LNCaP clone FGC (cell line): Measurements from ENCODE around the gene LECT2.

Experiments used
- DNase-seq: peaks from one replicate; pipeline ENCODE4 v3.0.0-alpha.2; 2011; ENCODE audit warnings: low read depth
- H3K4me3 ChIP-seq: 2 replicates; pipeline ENCODE4 v1.5.1; 2011; ENCODE audit warnings: mild to moderate bottlenecking, low read depth, low read length, control low read depth
- TF ChIP-seq, protein P1 (sequence below): IDR thresholded peaks from 2 replicates; pipeline ENCODE4 v1.5.1; 2012; ENCODE audit warnings: mild to moderate bottlenecking; ENCODE audit not compliant: control insufficient read depth, insufficient read depth; ENCODE audit errors: extremely low read depth

The LECT2 gene

DNA sequence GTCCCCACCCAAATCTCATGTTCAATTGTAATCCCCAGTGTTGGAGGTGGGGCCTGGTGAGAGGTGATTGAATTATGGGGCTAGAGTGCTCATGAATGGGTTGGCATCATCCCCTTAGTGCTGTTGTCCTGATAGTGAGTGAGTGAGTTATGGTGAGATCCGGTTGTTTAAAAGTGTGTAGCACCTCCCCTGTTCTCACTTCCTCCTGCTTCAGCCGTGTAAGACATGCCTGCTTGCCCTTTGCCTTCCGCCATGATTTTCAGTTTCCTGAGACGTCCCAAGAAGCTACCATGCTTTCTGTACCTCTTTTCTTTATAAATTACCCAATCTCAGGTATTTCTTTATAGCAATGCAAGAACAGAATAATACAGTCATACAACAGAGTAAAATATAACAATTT is 742 bp upstream of the LECT2 start:
- TF ChIP-seq, protein P1, sequence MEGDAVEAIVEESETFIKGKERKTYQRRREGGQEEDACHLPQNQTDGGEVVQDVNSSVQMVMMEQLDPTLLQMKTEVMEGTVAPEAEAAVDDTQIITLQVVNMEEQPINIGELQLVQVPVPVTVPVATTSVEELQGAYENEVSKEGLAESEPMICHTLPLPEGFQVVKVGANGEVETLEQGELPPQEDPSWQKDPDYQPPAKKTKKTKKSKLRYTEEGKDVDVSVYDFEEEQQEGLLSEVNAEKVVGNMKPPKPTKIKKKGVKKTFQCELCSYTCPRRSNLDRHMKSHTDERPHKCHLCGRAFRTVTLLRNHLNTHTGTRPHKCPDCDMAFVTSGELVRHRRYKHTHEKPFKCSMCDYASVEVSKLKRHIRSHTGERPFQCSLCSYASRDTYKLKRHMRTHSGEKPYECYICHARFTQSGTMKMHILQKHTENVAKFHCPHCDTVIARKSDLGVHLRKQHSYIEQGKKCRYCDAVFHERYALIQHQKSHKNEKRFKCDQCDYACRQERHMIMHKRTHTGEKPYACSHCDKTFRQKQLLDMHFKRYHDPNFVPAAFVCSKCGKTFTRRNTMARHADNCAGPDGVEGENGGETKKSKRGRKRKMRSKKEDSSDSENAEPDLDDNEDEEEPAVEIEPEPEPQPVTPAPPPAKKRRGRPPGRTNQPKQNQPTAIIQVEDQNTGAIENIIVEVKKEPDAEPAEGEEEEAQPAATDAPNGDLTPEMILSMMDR = no peak
- DNase-seq = no peak
- H3K4me3 ChIP-seq = no peak overlapping the region

DNA sequence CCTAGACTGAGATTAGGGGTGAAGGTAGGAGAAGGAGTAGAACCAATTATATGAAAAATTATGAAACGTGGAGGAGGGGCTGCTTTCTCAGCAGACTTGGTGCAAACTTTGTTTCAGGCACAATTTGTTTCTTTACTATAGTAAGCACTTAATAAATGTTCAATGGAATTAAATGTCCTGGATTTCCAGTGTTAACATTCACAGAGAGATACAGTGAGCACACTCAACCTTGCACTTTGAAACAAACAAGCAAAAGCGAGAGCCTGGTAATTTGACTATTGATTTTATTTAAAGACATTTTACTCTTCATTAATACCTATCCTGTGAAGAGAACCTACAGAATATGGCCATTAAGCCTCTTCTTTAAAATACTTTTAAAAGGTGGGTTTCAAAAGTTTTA is 933 bp downstream of the LECT2 start:
- DNase-seq = no peak
- H3K4me3 ChIP-seq = no peak overlapping the region
- TF ChIP-seq, protein P1 = no peak

DNA sequence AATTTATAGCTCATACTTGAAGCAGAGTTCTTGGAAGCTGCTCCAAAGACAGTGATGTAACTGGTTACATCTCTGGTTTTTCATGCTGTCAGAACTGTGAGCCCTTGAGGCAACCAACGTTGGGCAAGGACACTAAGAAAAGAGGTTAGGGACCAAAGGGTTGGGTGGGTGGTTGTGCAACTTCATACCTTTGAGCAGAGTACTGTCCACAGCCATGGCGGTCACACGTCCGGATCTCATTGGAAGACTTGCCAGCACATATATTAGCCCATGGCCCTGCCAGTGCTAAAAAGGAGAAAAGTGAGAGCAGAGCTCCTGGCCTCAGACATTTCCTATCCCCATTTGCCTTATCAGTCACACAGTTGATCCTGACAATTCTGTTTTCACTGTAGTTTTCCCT is 2.1 kb downstream of the LECT2 start:
- DNase-seq = no peak
- H3K4me3 ChIP-seq = no peak overlapping the region
- TF ChIP-seq, protein P1 = no peak

DNA sequence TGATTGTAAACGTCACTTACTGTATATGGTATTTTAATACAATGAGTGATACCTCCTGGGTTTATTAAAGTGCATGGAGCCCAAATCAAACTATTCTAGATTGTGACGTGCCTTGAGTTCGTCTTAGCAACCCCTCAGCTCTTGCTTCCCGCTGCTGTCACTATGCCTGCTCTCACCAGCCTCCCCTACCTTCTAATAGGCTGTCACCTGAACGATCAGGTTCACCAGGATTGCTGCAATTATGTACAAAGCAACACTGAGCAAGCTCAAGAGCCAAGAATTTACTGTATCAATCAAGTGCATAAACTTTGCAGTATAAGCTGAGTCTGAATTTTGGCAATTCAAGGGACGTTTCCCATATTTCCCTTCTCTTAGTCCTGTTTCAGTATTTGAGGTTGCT is 3.0 kb downstream of the LECT2 start:
- TF ChIP-seq, protein P1 = no peak
- no peak for DNase-seq
- no peak overlapping the region for H3K4me3 ChIP-seq

- TF ChIP-seq, protein P1 = no peak
- peak; percentile 74 for DNase-seq
- H3K4me3 ChIP-seq = no peak overlapping the region
Observed at GRCh38 chr5:135951257-135951656, 3.5 kb downstream of the LECT2 start.

- no peak for DNase-seq
- no peak overlapping the region for H3K4me3 ChIP-seq
- TF ChIP-seq, protein P1 = no peak
Observed at GRCh38 chr5:135950611-135951010, 4.2 kb downstream of the LECT2 start.

DNA sequence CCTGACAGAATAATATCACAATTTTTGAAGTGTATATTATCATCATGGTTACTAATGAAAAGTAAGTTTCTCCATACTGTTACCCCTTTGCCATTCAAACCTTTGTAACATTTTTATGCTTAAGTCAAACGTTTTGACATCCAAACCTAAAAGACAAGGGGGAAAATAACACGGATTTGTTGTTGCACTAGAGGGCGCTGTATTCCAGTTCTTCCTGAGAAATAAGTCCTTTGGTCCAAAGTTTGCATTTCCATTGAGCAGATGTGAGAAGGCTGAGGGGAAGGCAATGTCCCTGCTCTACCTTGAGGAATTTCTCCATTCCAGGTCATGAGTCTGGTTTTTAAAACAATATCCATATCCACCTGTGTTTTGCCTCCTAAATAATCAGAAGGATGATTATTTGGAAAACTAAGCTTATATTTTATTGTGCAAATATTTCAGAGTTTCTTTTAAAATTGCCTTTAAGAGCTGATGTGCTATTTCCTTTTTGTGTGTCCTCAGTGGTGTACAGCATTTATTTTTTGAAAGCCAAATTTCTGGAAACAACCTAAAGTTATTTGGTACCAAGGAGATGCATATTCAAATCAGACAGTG is 9.7 kb downstream of the LECT2 start:
- peak; percentile 59 for DNase-seq
- H3K4me3 ChIP-seq = no peak overlapping the region
- TF ChIP-seq, protein P1 = peak; percentile 83
